Measurements from ENCODE around the gene CTPS2.
"Not testable (repeated sequence)": the region's sequence is repeated elsewhere in the genome, so short reads cannot be mapped to it uniquely, and the experiment has no call there.

Gene CTPS2, protein sequence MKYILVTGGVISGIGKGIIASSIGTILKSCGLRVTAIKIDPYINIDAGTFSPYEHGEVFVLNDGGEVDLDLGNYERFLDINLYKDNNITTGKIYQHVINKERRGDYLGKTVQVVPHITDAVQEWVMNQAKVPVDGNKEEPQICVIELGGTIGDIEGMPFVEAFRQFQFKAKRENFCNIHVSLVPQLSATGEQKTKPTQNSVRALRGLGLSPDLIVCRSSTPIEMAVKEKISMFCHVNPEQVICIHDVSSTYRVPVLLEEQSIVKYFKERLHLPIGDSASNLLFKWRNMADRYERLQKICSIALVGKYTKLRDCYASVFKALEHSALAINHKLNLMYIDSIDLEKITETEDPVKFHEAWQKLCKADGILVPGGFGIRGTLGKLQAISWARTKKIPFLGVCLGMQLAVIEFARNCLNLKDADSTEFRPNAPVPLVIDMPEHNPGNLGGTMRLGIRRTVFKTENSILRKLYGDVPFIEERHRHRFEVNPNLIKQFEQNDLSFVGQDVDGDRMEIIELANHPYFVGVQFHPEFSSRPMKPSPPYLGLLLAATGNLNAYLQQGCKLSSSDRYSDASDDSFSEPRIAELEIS

DNA sequence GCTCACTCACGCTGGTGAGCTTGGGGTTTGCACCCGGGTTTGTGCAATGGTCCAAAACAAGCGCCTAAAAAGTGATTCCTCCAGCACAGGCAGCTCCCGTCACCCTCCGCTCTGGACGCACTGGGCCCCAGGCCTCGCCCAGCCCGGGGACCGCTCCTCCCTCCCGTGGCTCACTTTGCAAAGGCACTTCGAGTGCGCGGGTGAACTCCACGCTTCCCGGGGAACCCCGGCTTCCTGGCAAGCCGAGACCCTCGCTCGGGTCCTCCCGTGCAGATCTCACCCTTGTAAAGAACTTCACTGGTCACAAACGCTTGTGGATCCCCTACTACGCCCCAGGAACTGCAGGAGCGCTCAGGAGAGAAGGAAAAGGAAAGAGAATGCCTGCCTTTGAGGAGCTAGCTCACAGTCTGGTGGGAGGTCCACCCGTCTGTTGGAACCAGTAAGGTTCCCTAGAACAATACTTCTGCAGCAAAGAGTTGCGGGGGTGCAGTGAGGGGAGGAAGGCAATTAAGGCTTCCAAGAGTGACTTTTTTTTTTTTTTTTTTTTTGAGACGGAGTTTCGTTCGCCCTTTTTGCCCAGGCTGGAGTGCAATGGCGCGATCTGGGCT lies at the start of gene CTPS2:
Gene CTPS2, minus strand, starts transcription at position 122 of the 608 bp plus-strand sequence. CDS start 9,767 bp downstream, outside the sequence.
- DNase-seq, result peak; percentile 67 to 73

DNA sequence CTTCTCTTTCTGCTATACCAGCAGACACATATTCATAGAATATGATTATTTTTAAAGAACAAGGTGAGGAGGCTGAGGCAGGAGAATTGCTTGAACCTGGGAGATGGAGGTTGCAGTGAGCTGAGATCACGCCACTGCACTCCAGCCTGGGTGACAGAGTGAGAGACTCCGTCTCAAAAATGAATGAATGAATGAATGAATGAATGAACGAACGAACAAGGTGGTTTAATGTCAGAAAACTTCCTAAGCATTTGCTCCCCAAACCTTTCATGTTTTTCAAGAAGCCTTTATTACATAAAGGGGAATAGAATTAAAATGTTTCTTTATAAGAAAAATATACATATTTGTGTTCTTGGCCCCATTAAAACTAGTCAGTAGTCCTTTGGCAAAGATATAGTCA lies 49.0 kb upstream of the CTPS2 start:
- not testable (repeated sequence) for DNase-seq

DNA sequence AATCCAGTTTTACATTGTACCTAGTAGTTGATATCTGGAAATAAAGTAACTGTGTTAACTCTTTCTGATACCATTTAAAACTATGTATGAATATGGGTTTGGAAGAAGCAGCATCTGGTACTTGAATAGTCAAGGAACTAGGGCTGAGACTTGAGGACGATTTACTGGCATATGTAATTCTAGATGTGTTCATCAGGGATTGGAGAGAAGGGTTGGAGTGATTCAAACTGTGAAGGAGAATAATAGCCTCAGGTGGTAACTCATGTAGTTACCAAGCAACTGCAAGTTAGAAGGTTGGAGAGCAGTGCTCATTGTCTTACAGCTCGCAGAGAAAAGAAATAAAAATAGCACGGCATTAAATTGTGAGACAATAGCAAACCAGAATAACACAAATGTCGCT lies 44.3 kb upstream of the CTPS2 start:
- DNase-seq, result no peak

DNA sequence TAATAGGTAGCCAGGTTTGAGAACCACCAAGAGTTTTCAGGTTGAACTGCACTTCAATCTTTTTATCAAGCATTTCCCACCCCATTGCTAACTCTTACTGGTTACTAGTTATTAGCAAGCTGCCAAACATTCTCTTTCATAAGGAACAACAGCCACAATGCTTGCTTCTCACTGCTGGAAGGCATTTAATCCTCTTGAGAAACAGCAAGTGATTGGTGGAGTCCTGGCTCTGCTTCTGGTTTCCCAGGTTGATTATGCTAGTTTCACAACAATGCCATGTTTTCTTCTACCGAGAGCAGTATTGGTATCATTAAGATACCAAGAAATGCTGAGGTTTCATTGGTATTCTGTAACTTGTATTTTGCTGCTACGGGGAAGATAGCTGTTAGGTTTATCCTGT lies 41.5 kb upstream of the CTPS2 start:
- no peak for DNase-seq

DNA sequence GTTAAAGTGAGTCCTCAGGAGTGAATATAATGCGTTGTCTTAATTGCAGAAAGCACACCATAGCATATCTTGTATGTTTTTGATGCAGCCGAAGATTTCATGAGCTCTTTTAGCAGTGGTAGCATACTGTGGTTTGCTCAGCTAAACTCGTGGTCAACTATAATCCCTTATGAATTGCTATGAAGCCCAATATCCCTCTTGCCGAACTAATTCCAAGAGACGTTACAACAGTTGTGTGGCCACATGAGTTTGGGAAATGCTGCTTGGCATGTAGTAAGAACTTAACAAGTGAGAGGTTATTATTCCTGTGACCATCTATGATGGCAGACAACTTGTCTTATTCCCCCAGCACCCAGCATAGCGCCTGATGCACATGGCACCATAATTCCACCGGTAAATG lies 37.7 kb upstream of the CTPS2 start:
- DNase-seq, result no peak

DNA sequence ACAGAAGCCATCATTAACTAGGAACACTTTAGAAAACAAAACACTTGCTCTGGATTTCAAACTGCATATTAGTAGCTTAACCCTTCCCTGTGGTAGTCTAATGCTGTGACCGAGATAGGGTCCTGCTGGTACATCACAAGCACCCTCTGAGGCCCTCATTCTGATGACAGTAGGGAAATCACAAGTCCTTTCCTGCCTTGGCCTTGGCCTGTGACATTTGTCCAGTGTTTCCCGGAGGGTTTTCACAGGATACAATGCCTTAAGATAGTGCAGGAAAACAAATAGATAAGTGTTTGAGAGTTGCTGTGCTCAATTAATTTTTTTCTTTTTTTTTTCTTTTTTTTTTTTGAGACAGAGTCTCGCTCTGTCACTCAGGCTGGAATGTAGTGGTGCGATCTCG lies 36.0 kb upstream of the CTPS2 start:
- no peak for DNase-seq

DNA sequence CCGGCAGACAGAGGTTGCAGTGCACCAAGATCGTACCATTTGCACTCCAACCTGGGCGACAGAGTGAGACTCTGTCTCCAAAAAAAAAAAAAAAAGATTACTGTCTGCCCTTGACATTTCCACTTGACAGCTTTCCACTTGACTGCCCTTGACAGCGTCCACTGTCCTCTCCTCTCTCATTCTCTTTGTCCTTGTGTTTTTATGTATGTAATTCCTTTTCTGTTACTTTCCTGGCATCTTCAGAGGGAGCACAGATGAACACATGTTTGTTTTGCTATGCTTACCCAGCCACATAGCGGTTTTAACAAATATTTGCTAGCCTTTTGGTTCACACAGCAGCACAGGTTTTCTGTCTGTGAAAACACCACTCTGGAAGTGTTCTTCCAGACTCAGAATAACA lies 33.2 kb upstream of the CTPS2 start:
- DNase-seq, result no peak

DNA sequence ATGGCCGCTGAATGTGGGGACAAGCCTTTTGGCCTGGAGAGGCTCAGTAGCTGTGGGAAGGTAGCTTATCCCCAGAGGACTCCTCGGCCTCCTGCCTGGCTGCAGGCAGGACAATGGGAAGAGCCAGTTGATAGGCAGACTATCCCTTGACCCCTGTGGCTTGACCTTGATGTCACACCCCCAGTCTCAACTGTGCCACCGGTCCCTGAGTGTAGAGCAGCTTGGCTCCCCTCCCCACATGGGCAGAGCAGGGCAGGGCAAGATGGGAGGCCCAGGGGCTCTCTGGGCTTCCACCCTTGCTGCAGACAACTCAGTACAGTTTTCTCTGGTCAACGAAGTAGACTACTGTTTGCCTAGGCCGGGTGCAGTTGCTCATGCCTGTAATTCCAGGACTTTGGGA lies 32.6 kb upstream of the CTPS2 start:
- DNase-seq, result no peak

DNA sequence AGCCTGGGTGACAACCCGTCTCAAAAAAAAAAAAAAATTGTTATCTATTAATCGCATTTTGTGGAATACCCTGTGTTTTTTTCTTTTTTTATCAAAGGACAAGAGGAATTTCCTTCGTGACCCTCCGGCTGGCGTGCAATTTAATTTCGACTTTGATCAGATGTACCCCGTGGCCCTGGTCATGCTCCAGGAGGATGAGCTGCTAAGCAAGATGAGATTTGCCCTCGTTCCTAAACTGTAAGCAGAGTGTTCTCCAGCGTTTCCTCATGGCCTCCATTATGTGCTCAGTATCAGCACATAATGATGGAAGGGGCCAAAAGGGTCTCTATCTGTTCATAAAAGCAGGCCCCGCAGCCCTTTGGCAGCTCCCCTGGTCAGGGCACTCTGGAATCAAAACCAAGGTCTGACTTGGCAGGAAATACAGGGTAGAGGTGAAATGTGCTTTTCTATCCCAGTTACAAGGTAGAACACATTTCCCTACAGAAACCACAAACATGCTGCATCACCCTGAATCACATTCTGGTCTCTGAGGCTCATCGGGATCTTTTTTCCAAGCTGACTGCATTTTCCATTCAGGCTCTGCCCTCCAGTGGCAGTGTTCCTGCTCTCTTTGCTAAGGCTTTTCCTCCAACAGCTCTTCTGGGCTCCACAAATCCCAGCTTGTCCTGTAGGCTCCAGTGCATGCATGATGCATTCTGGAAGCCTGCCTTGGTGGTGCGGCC lies 31.3 kb upstream of the CTPS2 start:
- DNase-seq, result no peak

DNA sequence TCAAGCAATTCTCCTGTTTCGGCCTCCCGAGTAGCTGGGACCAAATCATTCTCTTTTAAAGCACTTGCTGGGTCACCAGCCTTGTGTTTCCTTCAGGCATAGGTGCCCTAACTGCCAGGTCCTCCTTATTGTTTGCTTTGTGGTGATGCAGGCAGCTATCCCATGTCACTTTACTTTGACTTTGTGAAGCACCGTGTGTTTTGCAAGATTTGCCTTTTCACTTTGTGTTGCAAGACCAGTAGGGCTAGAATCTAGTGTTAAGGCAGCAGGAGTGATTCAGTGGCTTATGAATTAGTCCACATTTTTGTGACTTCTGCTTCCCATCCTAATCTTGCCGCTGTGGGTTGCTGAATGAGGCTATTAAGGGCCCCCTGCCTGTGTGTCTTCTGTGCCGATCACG lies 27.1 kb upstream of the CTPS2 start:
- no peak for DNase-seq

DNA sequence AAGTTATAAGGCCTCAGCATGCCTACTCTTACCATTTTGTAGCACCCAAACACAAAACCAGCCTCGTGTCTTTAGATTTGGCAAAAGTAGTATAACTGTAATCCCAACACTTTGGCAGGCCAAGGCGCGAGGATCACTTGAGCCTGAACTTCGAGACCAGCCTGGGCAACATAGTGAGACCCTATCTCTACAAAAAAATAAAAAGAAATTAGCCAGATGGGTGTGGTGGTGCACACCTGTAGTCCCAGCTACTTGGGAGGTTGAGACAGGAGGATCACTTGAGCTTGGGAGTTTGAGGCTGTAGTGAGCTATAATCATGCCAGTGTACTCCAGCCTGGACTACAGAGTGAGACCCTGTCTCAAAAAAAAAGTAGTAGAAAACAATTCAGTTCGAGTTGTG lies 24.6 kb upstream of the CTPS2 start:
- DNase-seq, result no peak

DNA sequence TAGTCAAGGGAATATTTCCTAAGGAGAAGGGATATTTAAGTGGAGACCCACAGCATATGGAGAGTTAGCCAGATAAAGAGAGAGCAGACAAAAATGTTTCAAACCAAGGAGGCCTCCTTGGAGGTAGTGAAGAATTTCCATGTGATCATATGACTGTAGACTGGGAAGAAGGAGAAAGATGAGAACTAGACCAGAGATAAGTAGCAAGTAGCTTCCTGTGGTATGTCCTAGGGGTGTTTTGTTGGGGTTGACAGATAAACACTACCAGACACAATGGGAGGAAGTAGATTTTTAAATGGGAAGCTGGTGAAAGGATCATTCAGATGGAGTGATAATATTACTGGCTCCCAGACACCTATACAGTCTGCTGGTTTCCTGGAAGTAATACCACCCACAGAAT lies 20.5 kb upstream of the CTPS2 start:
- no peak for DNase-seq

DNA sequence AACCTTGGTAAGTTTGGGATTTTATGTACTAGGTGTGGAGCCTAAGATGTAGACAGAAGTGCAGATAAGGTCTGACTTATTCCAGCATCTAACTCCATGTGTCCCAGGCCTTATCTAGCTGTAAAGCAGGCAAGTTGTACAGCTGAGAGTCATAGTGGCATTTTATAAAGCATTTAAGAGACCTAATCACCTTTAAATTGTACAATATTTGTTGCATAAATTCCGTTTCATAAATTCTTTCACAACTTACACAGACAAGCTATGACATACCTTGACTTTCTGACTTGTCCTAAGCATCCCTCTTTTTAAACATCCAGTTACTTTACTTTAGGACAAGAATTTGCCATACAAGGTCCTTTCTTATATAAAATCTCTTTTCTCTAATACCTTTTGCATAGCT lies 18.0 kb upstream of the CTPS2 start:
- no peak for DNase-seq

DNA sequence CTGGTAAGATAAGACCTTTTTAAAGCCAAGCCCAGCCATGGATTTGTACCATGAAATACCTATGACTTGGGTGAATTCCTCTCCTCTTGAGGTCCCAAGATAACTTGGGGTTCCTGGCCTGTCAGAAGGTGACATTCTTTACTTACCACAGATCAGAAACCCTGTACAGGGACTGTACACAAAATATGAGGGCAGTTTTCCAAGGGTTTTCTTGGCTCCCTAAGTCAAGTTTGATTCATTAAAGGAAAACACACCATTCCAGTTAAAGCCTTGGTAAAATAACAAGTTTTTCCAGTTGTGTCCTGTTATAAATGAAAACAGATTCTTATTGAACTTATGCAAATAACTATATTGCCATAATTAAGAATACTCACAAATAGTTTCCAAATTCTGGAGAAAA lies 15.2 kb upstream of the CTPS2 start:
- DNase-seq, result no peak

DNA sequence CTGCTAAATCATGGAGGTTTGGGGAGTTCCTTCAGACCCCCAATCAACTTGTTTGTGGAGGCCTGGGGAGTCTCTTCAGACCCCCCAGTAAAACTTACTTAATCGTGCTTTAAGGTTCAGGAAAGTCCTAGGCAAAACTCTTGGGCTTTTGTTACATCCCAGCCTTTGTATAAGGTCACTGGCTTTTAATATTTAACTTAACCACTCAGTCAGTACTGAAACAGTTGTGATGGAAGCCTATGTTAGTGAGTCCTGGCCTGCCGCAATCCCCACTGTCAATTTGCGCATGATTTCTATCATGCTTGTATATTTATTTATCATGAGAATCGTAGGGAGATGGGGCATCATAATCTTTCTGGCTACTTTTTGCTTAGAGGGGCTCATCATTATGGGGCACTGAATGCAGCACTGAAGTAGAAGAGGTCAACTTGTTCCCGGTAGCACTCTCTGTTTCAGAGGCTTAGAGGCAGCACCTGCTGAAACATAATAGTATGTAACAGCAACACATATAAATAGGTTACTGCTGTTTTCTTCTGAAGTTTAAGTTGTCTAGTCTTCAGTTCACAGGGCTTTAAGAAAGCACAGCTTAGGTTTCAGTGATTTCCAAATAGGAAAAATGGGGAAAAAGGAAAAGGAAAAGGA lies 14.0 kb upstream of the CTPS2 start:
- DNase-seq, result not testable (repeated sequence)

DNA sequence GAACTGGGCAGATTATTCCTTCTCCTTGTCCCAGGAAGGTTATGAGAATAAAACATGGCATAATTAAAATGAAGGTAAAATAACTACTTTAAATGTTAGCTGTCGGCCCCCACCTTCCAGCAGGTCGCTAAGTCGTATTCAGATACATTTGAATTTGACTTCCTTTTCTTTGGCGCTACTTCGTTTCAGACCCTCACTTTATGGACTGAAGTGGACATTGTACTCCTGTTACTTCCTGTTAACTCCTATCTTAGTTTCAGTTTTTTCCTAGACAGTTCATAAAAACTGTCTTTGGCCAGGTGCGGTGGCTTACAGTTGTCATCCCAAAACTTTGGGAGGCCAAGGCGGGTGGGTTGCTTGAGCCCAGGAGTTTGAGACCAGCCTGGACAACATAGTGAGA lies 12.6 kb upstream of the CTPS2 start:
- DNase-seq, result no peak

DNA sequence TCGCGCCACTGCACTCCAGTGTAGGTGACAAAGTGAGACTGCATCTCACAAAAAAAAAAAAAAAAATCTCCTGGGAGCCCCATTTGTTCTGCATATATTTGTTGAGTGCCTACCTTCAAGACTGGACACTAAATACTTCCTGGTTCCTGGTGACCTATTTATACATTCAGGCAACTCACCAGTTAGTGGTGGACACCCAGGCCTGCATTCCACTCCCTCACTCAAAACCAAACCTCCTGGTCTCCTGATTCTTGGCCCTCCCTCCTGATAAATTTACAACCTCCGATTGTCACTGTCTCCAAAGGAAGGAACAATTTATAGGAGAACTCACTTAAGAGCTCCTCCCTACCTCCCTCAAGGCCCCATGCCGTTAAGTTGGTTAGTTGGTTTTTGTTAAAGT lies 10.0 kb upstream of the CTPS2 start:
- DNase-seq, result no peak

DNA sequence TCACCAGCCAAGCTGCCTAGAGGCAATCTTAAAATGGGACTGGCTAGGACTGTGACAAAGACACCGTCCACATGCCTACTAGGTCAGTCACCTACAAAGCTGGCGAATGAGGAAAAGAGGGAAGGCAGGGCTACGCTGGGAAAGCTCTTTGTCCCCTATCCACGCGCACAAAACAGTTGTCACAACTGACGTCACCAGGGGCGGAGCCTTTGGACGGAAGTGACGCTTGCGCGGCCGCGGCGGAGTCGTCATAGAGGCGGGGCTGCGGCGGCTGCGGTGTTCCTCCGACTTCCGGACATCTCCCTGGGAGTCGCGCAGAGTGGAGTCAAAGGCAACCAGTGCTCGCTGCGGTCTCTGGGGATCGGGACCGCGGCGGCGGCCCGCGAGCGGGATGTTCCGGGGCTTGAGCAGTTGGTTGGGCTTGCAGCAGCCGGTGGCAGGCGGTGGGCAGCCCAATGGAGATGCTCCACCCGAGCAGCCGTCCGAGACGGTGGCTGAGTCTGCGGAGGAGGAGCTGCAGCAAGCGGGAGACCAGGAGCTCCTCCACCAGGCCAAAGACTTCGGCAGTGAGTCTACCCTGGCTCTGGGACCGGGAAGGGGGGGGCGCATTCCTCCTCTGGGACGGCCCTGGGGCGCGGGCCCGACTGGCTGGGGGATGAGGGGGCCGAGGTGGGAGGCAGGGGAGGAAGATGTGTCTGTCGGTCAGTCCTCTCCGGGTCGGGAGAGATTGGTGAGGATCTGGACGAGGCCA lies 7.0 kb upstream of the CTPS2 start, which contains the start of gene SYAP1:
Gene SYAP1, plus strand, starts transcription at position 279 of the 751 bp plus-strand sequence. Its CDS starts 113 bp downstream, at position 392.
- peak; percentile 99 for DNase-seq

DNA sequence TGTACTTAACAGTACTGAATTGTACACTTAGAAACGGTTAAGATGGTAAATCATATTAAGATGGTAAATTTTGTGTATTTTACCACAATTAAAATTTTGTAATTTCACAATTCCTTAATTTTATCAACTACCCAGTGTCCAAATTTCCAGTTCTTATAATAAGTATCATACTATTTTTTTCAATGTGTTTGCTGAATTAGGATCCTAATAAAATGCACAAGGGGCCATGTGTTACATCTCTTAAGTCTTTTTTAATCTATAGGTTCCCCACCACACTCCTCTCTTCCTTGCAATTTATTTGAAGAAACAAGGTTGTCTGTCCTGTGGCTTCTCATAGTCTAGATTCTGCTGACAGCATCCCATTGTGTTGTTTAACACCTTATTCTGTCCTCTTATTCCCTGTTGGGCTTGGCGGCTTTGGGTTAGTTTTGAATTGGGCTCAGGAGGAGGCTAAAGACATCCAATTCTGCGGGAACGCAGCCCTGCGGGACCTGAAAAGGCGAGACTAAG lies 6.4 kb upstream of the CTPS2 start:
- no peak for DNase-seq

DNA sequence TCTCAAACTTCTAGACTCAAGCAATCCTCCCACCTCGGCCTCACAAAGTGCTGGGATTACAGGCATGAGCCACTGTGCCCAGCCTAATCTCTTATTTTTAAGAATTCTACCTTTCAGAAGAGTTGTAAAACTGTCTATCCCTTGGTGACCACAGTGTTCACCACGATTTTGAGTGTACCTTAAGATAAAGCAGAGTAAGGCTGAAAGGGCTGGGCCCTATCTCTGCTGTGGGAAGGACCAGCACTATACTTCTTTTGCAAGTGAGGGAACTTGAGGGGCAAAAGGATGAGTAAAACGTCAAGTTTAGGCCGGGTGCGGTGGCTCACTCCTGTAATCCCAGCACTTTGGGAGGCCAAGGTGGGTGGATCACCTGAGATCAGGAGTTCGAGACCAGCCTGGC lies 4.0 kb upstream of the CTPS2 start:
- not testable (repeated sequence) for DNase-seq

DNA sequence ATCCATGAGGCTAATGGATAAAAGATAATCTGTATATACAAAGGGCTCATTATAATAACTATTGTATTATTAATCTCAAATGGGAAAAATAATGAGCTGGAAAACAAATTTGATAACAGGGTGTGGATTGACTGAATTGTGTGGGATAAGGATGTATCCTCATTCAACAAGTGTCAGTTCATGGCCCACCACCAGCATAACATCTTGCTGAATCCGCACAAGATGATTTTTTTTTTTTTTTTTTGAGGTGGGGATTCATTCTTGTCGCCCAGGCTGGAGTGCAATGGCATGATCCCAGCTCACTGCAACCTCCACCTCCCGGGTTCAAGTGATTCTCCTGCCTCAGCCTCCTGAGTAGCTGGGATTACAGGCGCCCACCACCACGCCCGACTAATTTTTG lies 3.2 kb upstream of the CTPS2 start:
- not testable (repeated sequence) for DNase-seq

DNA sequence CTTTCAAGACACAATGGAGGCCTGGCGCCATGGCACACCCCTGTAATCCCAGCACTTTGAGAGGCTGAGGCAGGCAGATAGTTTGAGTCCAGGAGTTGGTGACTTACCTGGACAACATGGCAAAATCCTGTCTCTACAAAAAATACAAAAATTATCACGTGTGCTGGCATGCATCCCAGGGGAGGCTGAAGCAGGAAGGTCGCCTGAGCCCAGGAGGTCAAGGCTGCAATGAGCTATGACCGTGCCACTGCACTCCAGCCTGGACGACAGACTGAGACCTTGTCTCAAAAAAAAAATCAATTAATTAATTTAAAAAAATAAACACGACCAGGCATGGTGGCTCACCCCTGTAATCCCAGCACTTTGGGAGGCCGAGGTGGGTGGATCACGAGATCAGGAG lies 2.0 kb upstream of the CTPS2 start:
- DNase-seq, result no peak
